PC-3 (cell line): Measurements from ENCODE around the gene CDH12.

Source experiments
- CTCF ChIP-seq: fragments of 300-600 bp; sonication (generic); conservative IDR thresholded peaks from 2 replicates; pipeline ENCODE4 v1.5.1; 2017; ENCODE audit warnings: antibody characterized with exemption, low read depth, mild to moderate bottlenecking, low read length
- EZH2 ChIP-seq: fragments of 300-600 bp; sonication (generic); IDR thresholded peaks from one replicate; pipeline ENCODE4 v1.6.1; 2017; ENCODE audit warnings: antibody characterized with exemption, mild to moderate bottlenecking, low read length; ENCODE audit not compliant: unreplicated experiment

DNA sequence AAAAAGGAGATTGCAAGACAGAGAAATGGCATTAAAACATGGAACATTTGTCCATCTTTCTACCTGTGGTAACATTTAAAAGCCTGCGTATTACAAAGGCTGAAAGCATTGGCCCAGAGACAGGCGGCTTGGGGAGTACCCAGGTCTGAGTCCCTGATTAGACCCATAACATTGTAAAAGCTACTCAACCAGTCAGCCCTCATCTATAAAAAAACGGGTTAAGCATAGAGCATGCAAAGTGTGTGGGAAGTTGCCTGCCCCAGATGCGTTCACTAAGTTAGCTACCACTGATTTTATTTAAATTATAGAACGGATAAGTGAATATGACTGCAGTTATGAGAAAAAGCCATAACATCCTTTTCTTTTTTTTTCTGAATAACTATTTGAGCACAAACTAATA lies 276.1 kb downstream of the CDH12 start:
- TF ChIP-seq CTCF (no peak), EZH2 (no peak)
